Left ventricle myocardium inferior (tissue), 1 donor: ENCODE data around the gene LYPD3. TPM values are rescaled to one million over a fixed set of nuclear protein-coding genes. Genes with fewer than 3 reads are reported as not detected.

Source experiments
- DNase-seq: peaks from one replicate; pipeline ENCODE4 v3.0.0-alpha.2; 2020
- H3K27ac ChIP-seq: fragments of 200-600 bp; replicated peaks from 2 replicates; pipeline ENCODE4 v1.8.0; 2021
- H3K27me3 ChIP-seq: fragments of 200-600 bp; 2 replicates; pipeline ENCODE4 v1.8.0; 2021; ENCODE audit warnings: low read depth
- H3K36me3 ChIP-seq: fragments of 200-600 bp; 2 replicates; pipeline ENCODE4 v1.8.0; 2021
- H3K4me1 ChIP-seq: fragments of 200-600 bp; 2 replicates; pipeline ENCODE4 v1.8.0; 2021
- H3K4me3 ChIP-seq: fragments of 200-600 bp; 2 replicates; pipeline ENCODE4 v1.8.0; 2021; ENCODE audit warnings: mild to moderate bottlenecking, moderate library complexity
- H3K9me3 ChIP-seq: fragments of 200-600 bp; replicated peaks from 2 replicates; pipeline ENCODE4 v1.8.0; 2021
- CTCF ChIP-seq: fragments of 200-600 bp; IDR thresholded peaks from 2 replicates; pipeline ENCODE4 v1.8.0; 2021; ENCODE audit warnings: antibody characterized with exemption, mild to moderate bottlenecking, borderline replicate concordance
- intact Hi-C: fragments of 100-400 bp; cut with micrococcal nuclease; formaldehyde crosslinking; loops from one replicate; pipeline ENCODE4 v1.11.0; 2022
- total RNA-seq: library from RNA; stranded (reverse); fragmentation: NEBNext Ultra II Directional; extraction: Animal tissue kit (Norgen Biotek cat#: 25700); gene quantifications from one replicate; pipeline ENCODE4 v1.2.1, GENCODE V29; 2021
- donor health status: DM: no; HTN: yes; CAD: no; lungs with severe emphysema.

Gene LYPD3
- total RNA-seq, 1 donor from 2014 or later, result 0.38 TPM

GRCh38 chr19:43423779-43424178 lies 41.6 kb downstream of the LYPD3 start:
- H3K4me1 ChIP-seq, result no peaks in the 10 kb centered on the region
- no peak for TF ChIP-seq CTCF

GRCh38 chr19:43422689-43423066 lies 42.7 kb downstream of the LYPD3 start:
- Histone ChIP-seq H3K4me3 (no peak overlapping the region), H3K27me3 (peaks cover 21% of the 10 kb centered on the region), H3K27ac (no peak overlapping the region), H3K9me3 (no peaks in the 10 kb centered on the region), H3K36me3 (no peaks in the 10 kb centered on the region), H3K4me1 (no peaks in the 10 kb centered on the region)
- no peak for DNase-seq
- no peak for TF ChIP-seq CTCF
- intact Hi-C loops, result no loop called here

More at GRCh38 chr19:43423779-43424178, 41.6 kb downstream of the LYPD3 start:
- no peak overlapping the region for H3K27ac ChIP-seq
- DNase-seq, result no peak
- H3K4me3 ChIP-seq, result no peak overlapping the region
- no peaks in the 10 kb centered on the region for H3K36me3 ChIP-seq
- intact Hi-C loops, result no loop called here
- H3K27me3 ChIP-seq, result peaks cover 17% of the 10 kb centered on the region
- H3K9me3 ChIP-seq, result no peaks in the 10 kb centered on the region

- Histone ChIP-seq H3K9me3 (no peaks in the 10 kb centered on the region), H3K4me1 (no peaks in the 10 kb centered on the region), H3K36me3 (no peaks in the 10 kb centered on the region), H3K4me3 (no peak overlapping the region), H3K27ac (no peak overlapping the region), H3K27me3 (peaks cover 21% of the 10 kb centered on the region)
- intact Hi-C loops, result no loop called here
- DNase-seq, result no peak
- no peak for TF ChIP-seq CTCF
Measured at GRCh38 chr19:43422000-43422688, 43.3 kb downstream of the LYPD3 start.

GRCh38 chr19:43420954-43421353 lies 44.5 kb downstream of the LYPD3 start:
- H3K27me3 ChIP-seq, result peaks cover 21% of the 10 kb centered on the region
- no peaks in the 10 kb centered on the region for H3K4me1 ChIP-seq
- TF ChIP-seq CTCF, result no peak
- no peak overlapping the region for H3K4me3 ChIP-seq
- H3K27ac ChIP-seq, result no peak overlapping the region
- intact Hi-C loops, result no loop called here
- DNase-seq, result no peak
- no peaks in the 10 kb centered on the region for H3K9me3 ChIP-seq
- no peaks in the 10 kb centered on the region for H3K36me3 ChIP-seq

- H3K4me1 ChIP-seq, result no peaks in the 10 kb centered on the region
- H3K27me3 ChIP-seq, result peaks cover 14% of the 10 kb centered on the region
- no peak for TF ChIP-seq CTCF
- intact Hi-C loops, result no loop called here
- no peaks in the 10 kb centered on the region for H3K9me3 ChIP-seq
- no peak overlapping the region for H3K4me3 ChIP-seq
- no peak for DNase-seq
- no peaks in the 10 kb centered on the region for H3K36me3 ChIP-seq
- no peak overlapping the region for H3K27ac ChIP-seq
Measured at GRCh38 chr19:43416951-43417623, 48.3 kb downstream of the LYPD3 start.
